DND-41 (cell line): ENCODE measurements around the gene GRIP2.

ENCODE experiments used
- ATAC-seq: fragments of 200-7000 bp; cut with Tn5 transposase; 3 replicates; pipeline ENCODE4 v1.9.1; 2021; ENCODE audit warnings: low read depth; ENCODE audit not compliant: insufficient read depth
- DNase-seq: peaks from one replicate; pipeline ENCODE4 v3.0.0-alpha.2; 2020
- H2AFZ ChIP-seq: 2 replicates; pipeline ENCODE4 v1.6.0; 2012; ENCODE audit warnings: low read depth, low read length
- H3K27ac ChIP-seq: 2 replicates; pipeline ENCODE4 v1.5.1; 2012; ENCODE audit warnings: low read length, inconsistent platforms
- H3K27me3 ChIP-seq: fragments of 200-600 bp; sonication (generic); 2 replicates; pipeline ENCODE4 v1.6.0; 2012; ENCODE audit warnings: low read length, mild to moderate bottlenecking, inconsistent platforms; ENCODE audit not compliant: insufficient read depth, poor library complexity
- H3K36me3 ChIP-seq: 2 replicates; pipeline ENCODE4 v1.5.1; 2012; ENCODE audit warnings: low read length, inconsistent platforms; ENCODE audit not compliant: insufficient read depth
- H3K4me1 ChIP-seq: 2 replicates; pipeline ENCODE4 v1.5.1; 2012; ENCODE audit warnings: mild to moderate bottlenecking, low read length; ENCODE audit not compliant: insufficient read depth
- H3K4me2 ChIP-seq: 2 replicates; pipeline ENCODE4 v1.6.0; 2012; ENCODE audit warnings: mild to moderate bottlenecking, moderate library complexity, low read length, inconsistent platforms; ENCODE audit not compliant: insufficient read depth
- H3K4me3 ChIP-seq, 2 experiments: fragments of 200-600 bp in 1 of 2; shearing (Covaris generic) in 1 of 2; 2 replicates each; pipeline ENCODE4 v1.5.1; 2012 to 2016; ENCODE audit warnings: inconsistent platforms in 2 of 2, low read length in 2 of 2, mild to moderate bottlenecking in 2 of 2, low read depth in 1 of 2, moderate library complexity in 1 of 2
- H3K79me2 ChIP-seq: 2 replicates; pipeline ENCODE4 v1.6.0; 2012; ENCODE audit warnings: low read length, inconsistent platforms; ENCODE audit not compliant: insufficient read depth
- H3K9ac ChIP-seq: 2 replicates; pipeline ENCODE4 v1.6.0; 2012; ENCODE audit warnings: low read depth, mild to moderate bottlenecking, inconsistent platforms, low read length, moderate library complexity
- H3K9me3 ChIP-seq: 2 replicates; pipeline ENCODE4 v1.5.1; 2012; ENCODE audit warnings: low read length, moderate library complexity, mild to moderate bottlenecking, inconsistent platforms; ENCODE audit not compliant: insufficient read depth, severe bottlenecking
- H4K20me1 ChIP-seq: 2 replicates; pipeline ENCODE4 v1.6.0; 2012; ENCODE audit warnings: low read length; ENCODE audit not compliant: insufficient read depth
- CTCF ChIP-seq: IDR thresholded peaks from 2 replicates; pipeline ENCODE4 v1.5.1; 2012; ENCODE audit warnings: borderline replicate concordance, low read length, moderate library complexity, mild to moderate bottlenecking; ENCODE audit not compliant: poor library complexity, severe bottlenecking; ENCODE audit errors: extremely low read depth
- EZH2 ChIP-seq: IDR thresholded peaks from 3 replicates; pipeline ENCODE4 v1.6.1; 2012; ENCODE audit warnings: borderline replicate concordance, low read depth, mild to moderate bottlenecking, moderate library complexity, low read length, inconsistent platforms; ENCODE audit not compliant: severe bottlenecking

The GRIP2 gene

GRCh38 chr3:14470461-14470860 lies 69.7 kb downstream of the GRIP2 start:
- Histone ChIP-seq H2AFZ (no peak overlapping the region), H3K27ac (no peak overlapping the region), H4K20me1 (peaks cover 5% of the 10 kb centered on the region; the same call in 1 of the 2 replicates), H3K4me1 (no peaks in the 10 kb centered on the region), H3K27me3 (no peaks in the 10 kb centered on the region), H3K9me3 (no peaks in the 10 kb centered on the region), H3K36me3 (peaks cover 32% of the 10 kb centered on the region), H3K79me2 (no peaks in the 10 kb centered on the region), H3K4me3 (no peak overlapping the region), H3K9ac (no peak overlapping the region), H3K4me2 (no peak overlapping the region)
- no peak for ATAC-seq
- TF ChIP-seq EZH2 (no peak), CTCF (no peak)
- DNase-seq: no peak

- no peak overlapping the region for H3K4me2 ChIP-seq
- no peak overlapping the region for H3K27ac ChIP-seq
- no peak overlapping the region for H2AFZ ChIP-seq
- H3K36me3 ChIP-seq: peaks cover 36% of the 10 kb centered on the region
- no peaks in the 10 kb centered on the region for H3K79me2 ChIP-seq
- DNase-seq: no peak
- no peak for TF ChIP-seq EZH2
- TF ChIP-seq CTCF: no peak
- no peak overlapping the region for H3K9ac ChIP-seq
- no peak for ATAC-seq
- H3K4me1 ChIP-seq: no peaks in the 10 kb centered on the region
- H3K27me3 ChIP-seq: no peaks in the 10 kb centered on the region
- peaks cover 5% of the 10 kb centered on the region; the same call in 1 of the 2 replicates for H4K20me1 ChIP-seq
- H3K4me3 ChIP-seq: no peak overlapping the region
- no peaks in the 10 kb centered on the region for H3K9me3 ChIP-seq
Measured at GRCh38 chr3:14468621-14468981, 71.5 kb downstream of the GRIP2 start.

GRCh38 chr3:14467814-14468620 lies 72.1 kb downstream of the GRIP2 start:
- Histone ChIP-seq H3K27me3 (no peaks in the 10 kb centered on the region), H3K4me1 (no peaks in the 10 kb centered on the region), H3K9me3 (no peaks in the 10 kb centered on the region), H3K9ac (no peak overlapping the region), H4K20me1 (peaks cover 5% of the 10 kb centered on the region; the same call in 1 of the 2 replicates), H3K4me2 (no peak overlapping the region), H3K27ac (no peak overlapping the region), H3K79me2 (no peaks in the 10 kb centered on the region), H3K4me3 (no peak overlapping the region), H3K36me3 (peaks cover 38% of the 10 kb centered on the region), H2AFZ (no peak overlapping the region)
- DNase-seq: peak; percentile 48
- TF ChIP-seq EZH2 (no peak), CTCF (peak; percentile 87)
- peak; percentile 83 for ATAC-seq
